Right atrium auricular region (tissue), 2 donors: ENCODE measurements around the gene VWA8. TPM values are rescaled to one million over a fixed set of nuclear protein-coding genes. Genes with fewer than 3 reads are reported as not detected.
"Not testable (repeated sequence)": the region's sequence is repeated elsewhere in the genome, so short reads cannot be mapped to it uniquely, and the experiment has no call there.

Source experiments
- DNase-seq: peaks from one replicate; pipeline ENCODE4 v3.0.0-alpha.2; 2019; ENCODE audit warnings: low spot score
- H3K27ac ChIP-seq, 2 donors: fragments of 200-600 bp; sonication (generic); 1 replicate in 1 of 2; 2 replicates in 1 of 2; pipeline ENCODE4 v1.5.1; 2016 to 2019
- H3K27me3 ChIP-seq, 2 donors: fragments of 200-600 bp; sonication (generic); one replicate each; pipeline versions ENCODE4 v1.5.1 to v1.6.0; 2017 to 2019
- H3K36me3 ChIP-seq: fragments of 200-600 bp; sonication (generic); one replicate; pipeline ENCODE4 v1.5.1; 2016
- H3K4me1 ChIP-seq, 2 donors: fragments of 200-600 bp; sonication (generic); one replicate each; pipeline versions ENCODE4 v1.5.1 to v1.6.0; 2017 to 2019
- H3K4me3 ChIP-seq, 2 donors: fragments of 200-600 bp; sonication (generic); 1 replicate in 1 of 2; 2 replicates in 1 of 2; pipeline ENCODE4 v1.5.1; 2017 to 2019; ENCODE audit warnings: mild to moderate bottlenecking in 1 of 2, moderate library complexity in 1 of 2
- H3K9me3 ChIP-seq, 2 donors: fragments of 200-600 bp; sonication (generic); one replicate each; pipeline ENCODE4 v1.5.1; 2019
- total RNA-seq, 2 donors: library from RNA; depleted of rRNA; stranded (reverse); fragments of >200 nt; gene quantifications; one replicate each; pipeline ENCODE4 v1.1.0, GENCODE V29; 2016
- TF ChIP-seq, protein P1 (sequence below), 2 donors: fragments of 200-600 bp; sonication (generic); IDR thresholded peaks; one replicate each; pipeline ENCODE4 v1.5.1; 2019; ENCODE audit warnings: antibody characterized with exemption in 2 of 2

The VWA8 gene
- total RNA-seq, 2 donors from 2014 or later = 25.9 to 32.8 TPM

DNA sequence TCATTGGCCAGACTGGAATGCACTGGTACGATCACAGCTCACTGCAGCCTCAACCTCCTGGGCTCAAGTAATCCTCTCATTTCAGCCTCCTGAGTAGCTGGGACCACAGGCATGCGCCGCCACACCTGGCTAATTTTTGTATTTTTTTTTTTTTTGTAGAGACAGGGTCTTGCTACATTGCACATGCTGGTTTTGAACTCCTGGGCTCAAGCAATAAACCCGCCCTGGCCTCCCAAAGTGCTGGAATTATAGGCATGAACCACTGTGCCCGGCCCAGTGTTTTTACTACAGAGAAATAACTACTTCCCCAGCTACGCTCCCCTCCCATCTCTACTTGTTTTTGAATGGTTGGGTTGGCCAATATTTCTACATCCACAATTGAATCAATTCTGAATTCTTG is 381.0 kb downstream of the VWA8 start:
- H3K27me3 ChIP-seq = no peaks in the 10 kb centered on the region
- no peaks in the 10 kb centered on the region for H3K36me3 ChIP-seq
- H3K9me3 ChIP-seq = no peaks in the 10 kb centered on the region
- H3K4me3 ChIP-seq = no peak overlapping the region
- DNase-seq = no peak
- no peaks in the 10 kb centered on the region for H3K4me1 ChIP-seq
- TF ChIP-seq, protein P1, sequence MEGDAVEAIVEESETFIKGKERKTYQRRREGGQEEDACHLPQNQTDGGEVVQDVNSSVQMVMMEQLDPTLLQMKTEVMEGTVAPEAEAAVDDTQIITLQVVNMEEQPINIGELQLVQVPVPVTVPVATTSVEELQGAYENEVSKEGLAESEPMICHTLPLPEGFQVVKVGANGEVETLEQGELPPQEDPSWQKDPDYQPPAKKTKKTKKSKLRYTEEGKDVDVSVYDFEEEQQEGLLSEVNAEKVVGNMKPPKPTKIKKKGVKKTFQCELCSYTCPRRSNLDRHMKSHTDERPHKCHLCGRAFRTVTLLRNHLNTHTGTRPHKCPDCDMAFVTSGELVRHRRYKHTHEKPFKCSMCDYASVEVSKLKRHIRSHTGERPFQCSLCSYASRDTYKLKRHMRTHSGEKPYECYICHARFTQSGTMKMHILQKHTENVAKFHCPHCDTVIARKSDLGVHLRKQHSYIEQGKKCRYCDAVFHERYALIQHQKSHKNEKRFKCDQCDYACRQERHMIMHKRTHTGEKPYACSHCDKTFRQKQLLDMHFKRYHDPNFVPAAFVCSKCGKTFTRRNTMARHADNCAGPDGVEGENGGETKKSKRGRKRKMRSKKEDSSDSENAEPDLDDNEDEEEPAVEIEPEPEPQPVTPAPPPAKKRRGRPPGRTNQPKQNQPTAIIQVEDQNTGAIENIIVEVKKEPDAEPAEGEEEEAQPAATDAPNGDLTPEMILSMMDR (IDR thresholded peaks at IDR 0.05) = no peak
- no peak overlapping the region for H3K27ac ChIP-seq

DNA sequence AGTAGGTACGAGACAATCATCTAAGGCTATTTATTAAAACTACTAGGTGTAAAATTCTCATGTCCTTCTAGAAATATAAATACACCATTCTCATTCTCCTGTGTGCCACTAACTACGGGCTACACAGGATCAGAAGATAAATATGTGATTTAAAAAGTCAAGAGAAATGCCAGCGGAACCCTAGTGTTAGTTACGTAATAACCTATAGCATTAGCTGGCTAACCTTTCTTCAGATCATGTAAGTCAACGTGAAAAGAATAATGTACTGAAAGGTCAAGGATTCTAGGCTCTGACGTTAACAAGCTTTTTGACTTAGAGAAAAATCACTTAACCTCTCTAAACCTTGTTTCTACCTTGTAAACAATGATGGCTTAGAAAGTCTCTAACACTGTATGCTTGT is 381.7 kb downstream of the VWA8 start:
- Histone ChIP-seq H3K4me1 (no peaks in the 10 kb centered on the region), H3K4me3 (no peak overlapping the region), H3K27me3 (no peaks in the 10 kb centered on the region), H3K27ac (no peak overlapping the region), H3K9me3 (no peaks in the 10 kb centered on the region), H3K36me3 (no peaks in the 10 kb centered on the region)
- no peak for DNase-seq
- TF ChIP-seq, protein P1 (IDR thresholded peaks at IDR 0.05) = no peak

DNA sequence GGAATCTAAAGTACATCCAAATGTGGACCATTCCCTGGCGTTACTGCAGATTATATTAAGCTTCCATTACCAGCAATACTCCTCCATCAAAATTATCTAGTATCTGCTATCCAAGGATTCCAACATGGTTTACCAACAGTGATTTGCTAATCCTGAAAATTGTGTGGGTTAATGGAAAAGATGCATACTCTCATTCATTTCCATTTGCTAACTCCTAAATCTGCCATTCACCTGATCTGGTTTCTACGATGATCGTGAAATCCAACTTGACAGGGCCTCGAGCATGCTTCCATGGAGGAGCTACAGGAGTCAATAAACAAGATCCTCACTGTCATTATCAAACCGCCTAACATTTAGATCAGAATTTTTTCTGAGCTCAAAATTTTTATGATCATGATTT is 382.5 kb downstream of the VWA8 start:
- Histone ChIP-seq H3K36me3 (no peaks in the 10 kb centered on the region), H3K4me1 (no peaks in the 10 kb centered on the region), H3K9me3 (no peaks in the 10 kb centered on the region), H3K27ac (no peak overlapping the region), H3K4me3 (no peak overlapping the region), H3K27me3 (no peaks in the 10 kb centered on the region)
- no peak for DNase-seq
- TF ChIP-seq, protein P1 (IDR thresholded peaks at IDR 0.05) = no peak

DNA sequence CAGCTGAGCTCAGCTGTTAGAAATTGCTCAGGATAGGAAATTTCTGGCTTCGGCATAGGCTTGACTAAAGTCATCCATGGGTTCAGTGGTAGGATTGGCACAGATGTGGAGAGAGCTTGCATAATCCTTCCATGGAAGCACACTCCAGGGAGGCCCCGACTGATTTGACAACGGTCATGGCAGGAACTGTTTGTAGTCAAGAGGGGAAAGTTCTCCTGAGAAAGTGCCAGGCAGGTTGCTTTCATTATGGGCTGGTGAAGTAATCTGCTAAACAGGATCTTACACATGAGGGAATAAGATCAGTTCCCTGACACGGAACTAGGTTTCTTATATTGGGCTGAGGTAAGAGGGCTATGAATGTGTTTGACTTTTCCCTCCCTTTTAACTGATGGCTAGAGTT is 383.5 kb downstream of the VWA8 start:
- H3K27me3 ChIP-seq = no peaks in the 10 kb centered on the region
- TF ChIP-seq, protein P1 (IDR thresholded peaks at IDR 0.05) = no peak
- no peaks in the 10 kb centered on the region for H3K36me3 ChIP-seq
- no peaks in the 10 kb centered on the region for H3K9me3 ChIP-seq
- H3K27ac ChIP-seq = peak overlapping the region; percentile 2 to 28
- H3K4me3 ChIP-seq = no peak overlapping the region
- DNase-seq = peak; percentile 82
- H3K4me1 ChIP-seq = no peaks in the 10 kb centered on the region

DNA sequence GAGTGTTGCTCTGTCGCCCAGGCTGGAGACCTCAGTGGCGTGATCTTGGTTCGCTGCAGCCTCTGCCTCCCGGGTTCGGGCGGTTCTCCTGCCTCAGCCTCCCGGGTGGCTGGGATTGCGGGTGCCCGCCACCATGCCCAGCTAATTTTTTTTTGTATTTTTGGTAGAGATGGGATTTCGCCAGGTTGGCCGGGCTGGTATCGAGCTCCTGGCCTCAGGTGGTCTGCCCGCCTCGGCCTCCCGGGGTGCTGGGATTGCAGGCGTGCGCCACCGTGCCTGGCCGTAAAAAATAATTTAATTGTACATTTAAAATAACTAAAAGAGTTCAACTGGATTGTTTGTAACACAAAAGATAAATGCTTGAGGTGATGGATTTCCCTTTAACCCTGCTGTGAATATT is 387.3 kb downstream of the VWA8 start:
- not testable (repeated sequence) for H3K27ac ChIP-seq, H3K36me3 ChIP-seq, H3K4me1 ChIP-seq, DNase-seq, H3K4me3 ChIP-seq, H3K27me3 ChIP-seq, H3K9me3 ChIP-seq

DNA sequence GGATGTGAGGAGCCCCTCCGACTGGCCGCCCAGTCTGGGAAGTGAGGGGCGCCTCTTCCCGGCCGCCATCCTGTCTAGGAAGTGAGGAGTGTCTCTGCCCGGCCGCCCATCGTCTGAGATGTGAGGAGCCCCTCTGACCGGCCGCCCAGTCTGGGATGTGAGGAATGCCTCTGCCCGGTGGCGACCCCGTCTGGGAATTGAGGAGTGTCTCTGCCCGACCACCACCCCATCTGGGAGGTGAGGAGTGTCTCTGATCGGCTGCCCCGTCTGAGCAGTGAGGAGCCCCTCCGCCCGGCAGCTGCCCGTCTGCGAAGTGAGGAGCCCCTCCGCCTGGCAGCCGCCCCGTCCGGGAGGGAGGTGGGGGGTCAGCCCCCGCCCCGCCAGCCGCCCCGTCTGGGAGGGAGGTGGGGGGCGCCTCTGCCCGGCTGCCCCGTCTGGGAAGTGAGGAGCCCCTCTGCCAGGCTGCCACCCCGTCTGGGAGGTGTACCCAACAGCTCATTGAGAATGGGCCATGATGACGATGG is 389.0 kb downstream of the VWA8 start:
- H3K27me3 ChIP-seq, H3K27ac ChIP-seq, H3K4me3 ChIP-seq, DNase-seq, H3K9me3 ChIP-seq, H3K4me1 ChIP-seq: not testable (repeated sequence)
- H3K36me3 ChIP-seq = peaks cover 11% of the 10 kb centered on the region

DNA sequence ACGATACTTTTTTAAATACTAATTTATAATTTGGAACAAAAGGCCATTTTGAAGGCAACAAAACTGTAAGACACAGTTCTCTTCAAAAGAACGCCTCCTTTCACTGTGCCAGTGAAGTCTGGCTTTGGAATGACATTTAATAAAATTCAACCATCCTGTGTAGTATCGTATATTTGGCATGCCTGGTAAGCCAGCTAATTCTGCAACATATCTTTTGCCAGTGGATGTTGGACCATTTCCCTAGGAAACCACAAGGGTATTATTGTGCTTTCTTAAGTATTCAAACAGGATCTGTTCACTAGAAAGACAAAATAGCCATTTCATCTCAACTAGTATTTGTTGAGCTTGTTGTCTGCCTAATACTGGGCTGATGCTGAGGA is 391.9 kb downstream of the VWA8 start:
- Histone ChIP-seq H3K27ac (no peak overlapping the region), H3K4me1 (peaks cover 0 to 5% of the 10 kb centered on the region in 2 donors), H3K36me3 (peaks cover 13% of the 10 kb centered on the region), H3K4me3 (no peak overlapping the region), H3K9me3 (no peaks in the 10 kb centered on the region), H3K27me3 (no peaks in the 10 kb centered on the region)
- DNase-seq = no peak
- TF ChIP-seq, protein P1 (IDR thresholded peaks at IDR 0.05) = no peak
